Renal cortical epithelial cell (primary cell): ENCODE data around the gene KRR1. TPM values are rescaled to one million over a fixed set of nuclear protein-coding genes. Genes with fewer than 3 reads are reported as not detected.

Source experiments
- DNase-seq: peaks from one replicate; pipeline ENCODE4 v3.0.0-alpha.2; 2011; ENCODE audit warnings: low read depth
- total RNA-seq: library from RNA; depleted of rRNA; stranded (reverse); fragments of >200 nt; gene quantifications from 2 replicates; pipeline ENCODE4 v1.2.3, GENCODE V29; 2014

KRR1 gene
- total RNA-seq, result 44.3 and 87.5 TPM in 2 replicates

DNA sequence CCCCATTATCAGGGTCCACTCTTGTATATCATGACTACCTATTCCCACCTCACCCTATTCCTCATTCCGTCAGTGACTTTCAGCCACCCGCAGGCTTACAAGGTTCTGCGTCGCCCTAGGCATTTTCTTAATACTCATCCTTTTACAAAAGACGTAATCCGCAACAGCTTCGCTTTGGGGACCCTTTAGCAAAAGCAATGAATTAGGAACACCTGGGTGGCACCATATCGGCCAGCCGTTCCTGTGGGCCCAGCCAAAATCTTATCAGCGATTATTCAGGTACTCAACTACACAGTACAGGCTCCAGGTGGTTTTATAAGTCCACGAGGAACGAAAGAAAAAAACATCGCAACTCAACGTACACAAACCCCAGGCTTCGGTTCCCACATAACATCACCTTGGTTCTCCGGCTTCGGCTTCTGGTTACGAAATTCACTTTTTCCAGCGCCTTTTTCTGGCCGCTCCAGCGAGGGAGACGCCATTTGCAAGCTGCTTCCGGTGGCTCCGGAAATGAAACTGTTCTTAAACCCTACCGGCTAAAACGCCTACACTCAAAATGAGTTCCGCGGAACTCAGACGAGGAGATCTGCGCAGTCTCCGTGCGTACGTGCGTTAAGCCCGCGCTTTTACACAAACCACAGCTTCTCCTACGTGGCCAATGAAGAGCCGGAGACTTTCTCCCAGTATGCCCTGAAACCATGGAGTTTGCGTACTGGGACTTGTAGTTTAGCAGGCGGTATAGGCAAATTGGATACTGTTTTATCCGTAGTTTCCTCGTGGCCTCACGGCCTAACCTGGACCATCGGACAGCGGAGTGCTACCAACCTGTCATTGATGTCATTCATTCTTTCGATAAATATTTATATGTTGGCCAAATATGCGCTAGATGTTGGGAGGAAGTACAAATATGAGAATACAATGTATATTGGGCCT lies at the start of gene KRR1:
TSS of gene KRR1 (minus strand) at position 494 of the 933 bp plus-strand sequence. CDS start at position 482, 12 bp downstream.
- DNase-seq, result peak; percentile 98

GRCh38 chr12:75560167-75560566 lies 48.8 kb upstream of the KRR1 start:
- DNase-seq, result peak; percentile 63

DNA sequence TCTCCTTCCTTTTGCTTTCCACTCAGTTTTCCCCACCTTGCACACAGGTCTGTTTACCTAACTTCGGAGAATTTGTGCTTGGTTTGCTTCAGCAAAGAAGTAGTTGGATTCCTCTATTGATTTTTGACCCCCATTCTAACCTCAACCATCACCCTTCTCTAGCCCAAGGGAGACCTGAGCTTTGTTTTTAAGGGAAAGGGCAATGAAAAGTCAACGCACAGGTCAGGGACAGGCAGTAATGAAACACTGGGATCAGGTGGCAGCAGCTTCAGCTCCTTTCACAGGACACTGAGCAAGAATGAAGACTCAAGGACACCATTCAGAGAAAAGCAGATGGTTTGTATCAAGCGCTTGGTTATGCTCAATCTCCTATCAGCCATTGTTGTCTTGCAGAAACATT lies 46.9 kb upstream of the KRR1 start:
- no peak for DNase-seq

DNA sequence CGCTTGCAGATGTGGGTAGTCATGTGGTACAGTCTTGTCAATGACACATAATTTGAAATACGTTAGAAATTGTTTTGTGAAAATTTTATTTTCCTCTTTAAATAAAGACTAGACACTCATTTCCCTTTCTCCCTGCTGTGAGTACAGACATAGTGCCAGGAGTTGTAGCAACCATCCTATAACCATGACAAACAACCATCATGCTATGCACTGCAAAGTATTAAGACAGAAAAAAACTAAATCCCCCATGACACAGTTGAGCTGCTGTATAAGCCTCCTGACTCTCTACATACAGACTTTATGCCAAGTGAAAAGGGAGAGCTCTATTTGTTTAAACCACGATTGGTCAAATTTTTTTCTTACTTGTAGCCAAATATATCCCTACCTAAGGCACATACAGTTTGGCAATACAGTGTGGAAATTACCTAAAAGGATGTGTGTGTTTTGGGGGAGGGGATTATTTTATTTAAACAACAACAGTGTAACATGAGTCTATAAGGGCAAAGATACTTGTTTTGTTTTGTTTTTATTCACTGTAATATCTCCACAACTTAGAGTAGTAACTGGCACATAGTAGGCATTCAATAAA lies 45.0 kb upstream of the KRR1 start:
- DNase-seq, result no peak

DNA sequence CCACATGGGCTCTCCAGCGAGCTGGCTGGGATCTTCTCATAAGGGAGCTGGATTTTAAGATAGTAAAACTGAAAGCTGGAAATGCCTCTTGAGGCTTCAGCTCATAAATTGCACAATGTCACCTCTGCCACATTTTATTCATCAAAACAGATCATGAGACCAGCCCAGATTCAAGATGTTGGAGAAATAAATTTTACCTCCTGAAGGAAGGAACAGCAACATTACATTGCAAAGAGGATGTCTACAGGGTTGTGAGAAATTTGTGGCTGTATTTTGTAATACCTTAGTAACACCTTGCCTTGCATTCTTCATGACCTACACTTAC lies 43.1 kb upstream of the KRR1 start:
- DNase-seq, result no peak

DNA sequence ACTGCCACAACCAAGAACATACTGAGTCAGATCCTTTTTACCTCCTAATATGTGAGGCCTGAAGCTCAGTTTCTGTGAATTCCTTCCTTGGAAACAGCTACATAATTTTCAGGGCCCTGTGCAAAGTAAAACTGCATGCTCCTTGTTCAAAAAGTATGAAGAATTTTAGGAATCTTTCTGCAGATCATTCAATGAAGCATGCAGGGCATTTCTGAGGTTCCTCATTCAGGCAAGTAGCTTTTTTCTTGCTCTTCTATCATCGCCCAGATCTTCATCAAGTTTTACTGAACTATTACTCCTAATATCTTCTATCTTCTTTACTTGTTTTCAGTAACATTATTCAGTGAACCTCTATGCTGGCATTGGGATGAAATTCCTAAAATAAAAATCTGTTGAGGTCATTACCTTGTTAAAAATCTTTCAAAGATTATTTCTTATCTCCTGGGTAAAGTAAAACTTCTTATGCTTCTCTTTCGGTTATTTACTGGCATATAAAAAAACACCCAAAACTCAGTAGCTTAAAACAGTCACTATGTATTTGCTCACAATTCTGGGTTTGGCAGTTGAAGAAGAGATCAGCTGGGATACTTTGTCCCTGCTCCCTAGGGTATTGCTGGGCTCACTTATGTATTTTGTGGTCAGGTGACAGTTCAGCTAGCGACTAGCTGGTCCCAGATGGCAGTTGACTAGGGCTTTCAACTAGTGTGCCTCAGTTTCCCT lies 42.6 kb upstream of the KRR1 start:
- peak; percentile 47 for DNase-seq

DNA sequence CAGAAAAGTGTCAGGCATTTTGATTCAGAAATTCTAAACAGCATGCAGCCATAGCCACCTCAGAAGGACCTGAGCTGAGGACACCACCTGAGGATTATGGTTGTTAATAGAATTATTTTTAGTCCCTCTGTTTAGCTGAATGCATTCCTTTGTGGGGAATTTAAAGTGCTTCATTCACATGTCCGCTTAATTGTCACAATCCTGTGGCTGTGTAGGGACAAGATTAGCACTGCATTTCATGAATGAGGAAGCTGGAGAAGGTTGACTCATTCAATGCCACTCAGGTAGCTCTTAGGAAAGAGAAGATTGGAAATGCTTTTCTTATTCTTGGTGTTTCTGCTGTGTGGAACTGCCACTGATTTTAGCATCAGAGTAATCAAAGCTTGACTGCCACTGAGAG lies 42.0 kb upstream of the KRR1 start:
- peak; percentile 76 for DNase-seq

DNA sequence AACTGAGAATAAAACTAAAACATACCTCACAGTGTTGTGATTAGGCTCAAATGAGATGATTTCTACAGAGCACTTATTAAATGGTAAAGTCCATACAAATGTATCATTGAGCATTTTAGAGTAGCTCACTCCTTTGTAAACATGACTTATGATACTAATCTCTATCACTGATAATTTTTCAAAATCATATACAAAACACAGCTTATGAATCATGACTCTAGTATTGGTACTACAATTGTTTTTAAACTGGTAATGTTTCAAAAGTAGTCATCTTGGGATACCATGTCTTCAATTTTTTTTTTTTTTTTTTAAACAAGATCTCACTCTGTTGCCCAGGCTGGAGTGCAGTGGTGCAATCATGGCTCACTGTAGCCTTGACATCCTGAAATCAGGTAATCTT lies 40.1 kb upstream of the KRR1 start:
- no peak for DNase-seq

GRCh38 chr12:75550401-75551240 lies 39.2 kb upstream of the KRR1 start:
- no peak for DNase-seq

DNA sequence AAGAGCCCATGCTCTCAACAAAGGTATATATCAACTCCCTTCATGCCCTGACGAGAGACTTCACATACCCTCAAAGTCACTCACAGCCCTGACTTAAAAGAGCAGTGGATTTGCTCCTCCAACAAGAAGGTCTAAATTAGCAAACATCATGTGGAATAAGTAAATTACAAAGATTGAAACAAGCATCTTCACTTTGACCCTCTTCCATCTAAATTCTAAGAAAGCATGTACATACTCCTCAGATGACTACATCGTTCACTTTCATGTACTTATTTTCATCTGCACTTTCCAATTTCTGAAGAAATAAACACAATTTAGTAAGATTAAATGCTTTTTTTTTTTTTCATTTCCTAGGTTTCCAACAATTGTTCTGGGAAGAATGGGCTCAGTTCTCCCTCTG lies 38.6 kb upstream of the KRR1 start:
- no peak for DNase-seq

GRCh38 chr12:75548879-75549278 lies 37.5 kb upstream of the KRR1 start:
- no peak for DNase-seq

- no peak for DNase-seq
Measured at GRCh38 chr12:75545636-75546035, 34.2 kb upstream of the KRR1 start.

DNA sequence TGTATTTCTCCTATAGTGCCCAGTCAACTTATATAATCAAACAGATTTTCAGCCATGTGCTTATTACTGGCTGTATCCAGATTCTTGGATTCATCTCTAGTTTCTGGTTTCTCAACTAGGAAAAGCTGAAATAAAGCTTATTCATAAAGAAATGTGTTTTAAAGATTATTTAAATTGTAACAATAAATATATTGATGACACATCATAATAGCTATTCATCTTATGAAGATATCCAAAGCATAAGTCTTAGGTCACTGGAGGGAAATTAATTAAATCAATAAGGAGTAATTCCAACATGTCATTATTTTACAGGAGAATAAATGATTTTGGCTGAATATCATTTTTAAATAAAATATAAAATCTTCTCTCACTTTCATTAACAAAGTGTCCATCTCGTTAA lies 32.1 kb upstream of the KRR1 start:
- DNase-seq, result no peak

GRCh38 chr12:75542942-75543341 lies 31.5 kb upstream of the KRR1 start:
- DNase-seq, result no peak

GRCh38 chr12:75539889-75540288 lies 28.5 kb upstream of the KRR1 start:
- no peak for DNase-seq

DNA sequence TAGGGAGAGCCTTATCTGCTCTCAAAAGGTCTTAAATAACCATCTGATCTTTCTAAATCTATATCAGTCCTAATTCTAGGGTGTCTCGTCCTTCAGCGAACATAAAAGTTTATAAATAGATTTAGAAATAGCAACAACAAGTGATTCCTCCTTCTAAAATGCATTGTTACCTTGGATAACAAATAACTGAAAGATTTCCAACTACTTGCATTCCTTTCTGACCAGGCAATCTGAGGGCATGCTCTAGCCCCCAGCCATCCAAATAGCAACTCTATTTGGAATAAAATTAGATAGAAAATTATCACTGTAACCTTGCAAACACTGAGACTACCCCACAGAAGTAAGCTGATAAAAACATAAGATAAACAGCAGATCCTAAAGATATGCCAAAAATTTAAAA lies 21.8 kb upstream of the KRR1 start:
- peak; percentile 21 for DNase-seq

DNA sequence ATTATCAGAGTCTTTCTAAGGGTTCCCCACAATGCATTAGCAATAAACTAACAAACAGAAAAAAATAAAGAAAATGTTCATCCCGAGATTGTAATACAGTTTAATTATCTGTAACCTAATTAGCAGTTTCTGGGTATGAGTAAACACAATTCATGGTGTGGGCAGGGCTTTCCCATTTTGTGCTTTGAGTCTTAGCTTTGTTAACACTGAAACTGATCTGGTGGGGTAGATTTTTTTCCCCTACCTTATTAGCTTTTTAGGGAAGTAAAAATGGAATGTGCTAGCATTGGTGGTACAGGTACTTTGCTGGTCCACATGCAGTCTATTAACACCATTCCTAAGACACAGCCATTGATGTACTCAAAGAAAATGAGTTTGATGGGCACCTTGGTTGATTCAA lies 18.4 kb upstream of the KRR1 start:
- no peak for DNase-seq

- DNase-seq, result no peak
Measured at GRCh38 chr12:75529316-75529715, 17.9 kb upstream of the KRR1 start.

DNA sequence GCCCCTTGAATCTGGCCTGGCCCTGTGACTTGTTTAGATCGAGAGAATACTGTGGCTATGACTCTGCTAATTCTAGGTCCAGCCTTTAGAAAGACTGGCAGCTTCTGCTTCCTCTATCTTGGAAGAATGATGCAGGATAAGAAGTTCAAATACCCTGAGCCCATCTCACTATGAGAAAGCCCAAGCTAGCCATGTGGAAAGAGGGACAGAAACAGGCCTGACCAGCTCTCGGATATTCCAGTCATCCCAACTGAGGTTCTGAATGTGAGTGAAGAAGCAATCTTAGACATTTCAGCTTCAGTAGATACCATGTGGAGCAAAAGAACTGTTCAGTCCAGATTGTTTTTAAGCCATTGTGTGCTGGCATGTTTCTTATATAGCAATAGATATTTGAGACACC lies 17.3 kb upstream of the KRR1 start:
- DNase-seq, result no peak

- DNase-seq, result no peak
Measured at GRCh38 chr12:75528272-75528671, 16.9 kb upstream of the KRR1 start.

DNA sequence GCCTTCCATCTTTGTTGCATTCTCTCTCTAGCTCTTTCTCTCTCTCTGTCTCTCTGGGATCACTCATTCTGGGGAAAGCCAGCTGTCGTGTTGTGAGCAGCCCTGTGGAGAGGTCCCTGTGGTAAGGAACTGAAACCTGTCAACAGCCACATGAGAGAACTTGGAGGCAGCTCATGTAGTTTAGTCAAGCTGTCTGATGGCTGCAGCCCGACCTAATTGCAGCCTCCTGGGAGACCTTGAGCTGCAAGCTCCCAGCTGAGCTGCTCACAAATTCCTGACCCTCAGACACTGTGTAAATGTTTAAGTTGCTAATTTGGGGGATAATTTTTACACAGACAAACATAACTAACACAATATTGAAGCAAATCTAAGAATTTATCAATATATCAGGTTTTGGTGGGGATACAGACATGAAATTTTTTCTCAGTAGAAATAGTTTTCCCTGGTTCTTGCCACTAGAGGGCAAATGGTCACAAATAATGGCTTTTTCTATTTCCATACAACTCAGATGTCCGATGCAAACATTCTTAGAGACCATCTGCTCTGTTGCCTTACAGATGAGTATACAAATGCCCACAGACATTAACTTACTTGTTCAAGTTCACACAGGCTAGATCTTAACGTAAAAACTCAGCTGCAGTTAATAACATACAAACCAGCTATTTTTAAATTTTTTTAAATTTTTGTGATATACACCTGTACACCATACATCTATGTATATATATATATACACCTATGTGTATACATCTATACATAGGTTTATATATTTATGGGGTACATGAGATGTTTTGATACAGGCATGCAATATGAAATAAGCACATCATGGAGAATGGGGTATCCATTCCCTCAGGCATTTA lies 15.5 kb upstream of the KRR1 start:
- DNase-seq, result peak; percentile 46
